GM18858 (cell line): ENCODE measurements around the gene GPR179.
"Not testable (repeated sequence)": the region's sequence is repeated elsewhere in the genome, so short reads cannot be mapped to it uniquely, and the experiment has no call there.

ENCODE experiments used
- ATAC-seq: cut with Tn5 transposase; IDR thresholded peaks from one replicate; pipeline ENCODE4 v1.9.1; 2021; ENCODE audit not compliant: unreplicated experiment

The GPR179 gene

DNA sequence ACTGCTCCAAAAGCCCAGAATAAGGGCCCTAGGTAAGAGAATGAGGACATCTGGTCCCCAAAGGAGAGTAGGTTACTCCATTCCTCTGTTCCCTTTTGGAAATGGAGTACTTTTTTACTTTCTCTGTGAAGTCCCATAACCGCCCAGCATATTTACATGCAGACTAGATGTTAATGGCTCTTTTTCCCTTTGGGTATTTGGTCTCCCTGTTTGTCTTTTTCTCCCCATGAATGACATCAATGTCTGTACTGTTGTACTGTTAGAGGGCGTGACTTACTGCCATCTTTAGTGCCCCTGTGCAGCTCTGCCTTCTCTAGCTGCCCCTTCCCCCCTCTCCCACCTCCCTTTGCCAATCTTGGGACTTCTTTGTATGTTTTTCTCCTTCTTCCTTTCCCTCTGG lies 19.0 kb downstream of the GPR179 start:
- ATAC-seq: no peak

DNA sequence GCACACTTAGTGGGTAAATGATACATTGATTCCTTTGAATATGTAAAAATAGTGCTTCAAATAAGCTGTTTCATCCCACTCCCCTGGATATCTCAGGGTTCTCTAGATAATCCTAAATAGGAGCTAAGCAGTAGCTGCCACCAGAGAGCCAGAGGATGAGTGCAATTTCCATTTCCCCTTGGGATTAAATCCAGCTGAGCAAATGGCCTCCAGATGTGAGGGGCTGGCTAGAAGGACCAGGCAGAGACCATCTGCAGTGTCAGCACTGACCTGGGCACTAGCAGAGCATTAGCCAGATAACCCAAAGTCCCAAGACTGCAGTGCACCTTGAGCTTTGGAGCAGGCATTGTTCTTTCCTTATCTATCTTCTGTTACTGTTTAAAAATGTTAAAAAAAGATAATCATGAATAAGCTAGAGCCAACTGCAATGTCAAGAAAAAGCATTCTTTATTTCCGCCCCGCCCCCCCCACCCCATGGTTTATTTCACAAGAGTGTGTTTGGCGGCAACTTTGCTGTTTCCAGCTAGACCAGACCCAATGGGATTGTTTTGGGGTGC lies 19.5 kb downstream of the GPR179 start:
- no peak for ATAC-seq

DNA sequence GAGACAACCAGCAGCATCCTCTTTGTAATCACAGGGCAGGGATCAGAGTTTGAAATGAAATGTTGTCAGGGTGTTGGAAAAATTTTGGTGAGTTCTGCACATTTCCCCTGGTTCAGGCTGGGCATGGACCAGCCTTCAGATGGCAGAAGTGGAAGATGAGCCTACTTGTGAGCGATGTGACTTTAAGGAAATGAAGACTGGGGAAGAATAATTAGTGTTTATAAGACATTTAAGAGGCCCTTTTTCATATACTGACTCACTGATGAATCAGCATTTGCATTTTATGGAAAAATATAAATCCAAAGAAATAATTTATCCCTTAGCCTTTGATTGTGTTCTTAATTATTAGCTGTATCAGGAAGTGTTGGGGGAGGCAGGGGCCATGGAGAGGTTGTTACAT lies 20.9 kb downstream of the GPR179 start:
- no peak for ATAC-seq

DNA sequence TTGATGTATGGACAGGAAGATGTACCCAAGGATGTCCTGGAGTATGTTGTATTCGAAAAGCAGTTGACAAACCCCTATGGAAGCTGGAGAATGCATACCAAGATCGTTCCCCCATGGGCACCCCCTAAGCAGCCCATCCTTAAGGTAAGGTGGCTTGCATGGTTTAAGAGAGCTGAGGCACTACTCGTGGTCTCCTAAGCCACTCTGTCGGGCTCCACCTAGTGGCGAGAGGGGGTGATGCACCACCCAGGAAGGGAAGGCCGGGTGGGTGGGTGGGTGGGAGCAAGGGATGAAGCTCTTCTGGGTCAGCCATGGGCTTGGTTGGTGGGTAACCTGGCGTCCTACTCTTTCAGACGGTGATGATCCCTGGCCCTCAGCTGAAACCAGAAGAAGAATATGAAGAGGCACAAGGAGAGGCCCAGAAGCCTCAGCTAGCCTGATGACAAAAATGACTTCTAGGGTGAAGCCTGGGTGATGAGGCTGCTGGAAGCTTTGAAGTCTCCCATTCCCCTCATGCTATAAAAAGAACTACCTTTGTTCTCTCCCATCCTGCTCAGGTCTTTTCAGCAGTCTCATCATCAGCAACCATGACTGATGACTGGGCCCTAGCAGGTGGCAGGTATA lies 21.5 kb downstream of the GPR179 start:
- no peak for ATAC-seq

DNA sequence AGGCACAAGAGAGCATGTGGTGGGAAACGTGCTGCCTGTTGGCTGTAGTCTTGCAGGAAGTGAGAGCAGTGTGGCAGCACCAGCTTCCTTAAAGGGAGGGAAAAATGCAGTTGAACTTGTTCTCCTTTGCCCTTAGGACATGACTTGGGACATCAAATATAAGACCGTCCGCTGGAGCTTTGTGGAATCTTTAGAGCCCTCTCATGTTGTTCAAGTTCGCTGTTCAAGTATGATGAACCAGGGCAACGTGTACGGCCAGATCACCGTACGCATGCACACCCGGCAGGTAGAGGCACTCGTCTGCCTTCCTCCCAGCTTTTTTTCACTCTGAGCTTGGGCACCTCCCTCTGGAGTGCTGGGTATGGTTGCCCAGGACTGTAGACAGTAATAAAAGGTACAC lies 23.3 kb downstream of the GPR179 start:
- ATAC-seq: no peak

DNA sequence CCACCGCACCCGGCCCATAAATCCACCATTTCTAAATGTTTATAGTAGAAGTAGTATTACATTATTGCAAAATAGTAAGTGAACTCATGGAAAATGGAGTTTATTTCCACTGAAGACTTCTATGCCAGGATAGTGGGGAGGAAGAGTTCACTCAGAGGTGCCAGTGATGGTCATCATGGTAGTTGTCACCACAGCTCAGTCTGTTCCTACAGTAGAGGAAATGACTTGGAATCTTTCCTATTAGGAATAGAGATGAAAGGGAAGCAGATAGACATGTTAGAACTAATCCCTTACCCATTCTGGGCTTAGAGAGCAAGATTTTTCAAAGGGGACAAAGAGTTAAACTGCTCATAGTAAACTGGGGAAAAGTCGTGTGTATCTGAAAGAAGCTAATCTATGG lies 26.7 kb downstream of the GPR179 start:
- no peak for ATAC-seq

DNA sequence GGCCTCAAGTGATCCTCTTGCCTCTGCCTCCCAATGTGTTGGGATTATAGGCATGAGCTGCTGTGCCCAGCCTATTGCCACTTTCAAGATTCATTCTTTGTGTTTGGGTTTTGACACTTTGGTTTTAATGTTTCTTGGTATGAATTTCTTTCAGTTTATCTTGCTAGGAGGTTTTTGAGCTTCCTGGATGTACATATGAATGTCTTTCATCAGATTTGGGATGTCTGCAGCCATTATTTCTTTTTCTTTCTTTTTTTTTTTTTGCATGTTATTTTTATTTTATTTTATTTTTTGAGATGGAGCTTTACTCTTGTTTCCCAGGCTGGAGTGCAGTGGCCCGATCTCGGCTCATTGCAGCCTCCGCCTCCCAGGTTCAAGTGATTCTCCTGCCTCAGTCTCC lies 28.3 kb downstream of the GPR179 start:
- ATAC-seq: no peak

DNA sequence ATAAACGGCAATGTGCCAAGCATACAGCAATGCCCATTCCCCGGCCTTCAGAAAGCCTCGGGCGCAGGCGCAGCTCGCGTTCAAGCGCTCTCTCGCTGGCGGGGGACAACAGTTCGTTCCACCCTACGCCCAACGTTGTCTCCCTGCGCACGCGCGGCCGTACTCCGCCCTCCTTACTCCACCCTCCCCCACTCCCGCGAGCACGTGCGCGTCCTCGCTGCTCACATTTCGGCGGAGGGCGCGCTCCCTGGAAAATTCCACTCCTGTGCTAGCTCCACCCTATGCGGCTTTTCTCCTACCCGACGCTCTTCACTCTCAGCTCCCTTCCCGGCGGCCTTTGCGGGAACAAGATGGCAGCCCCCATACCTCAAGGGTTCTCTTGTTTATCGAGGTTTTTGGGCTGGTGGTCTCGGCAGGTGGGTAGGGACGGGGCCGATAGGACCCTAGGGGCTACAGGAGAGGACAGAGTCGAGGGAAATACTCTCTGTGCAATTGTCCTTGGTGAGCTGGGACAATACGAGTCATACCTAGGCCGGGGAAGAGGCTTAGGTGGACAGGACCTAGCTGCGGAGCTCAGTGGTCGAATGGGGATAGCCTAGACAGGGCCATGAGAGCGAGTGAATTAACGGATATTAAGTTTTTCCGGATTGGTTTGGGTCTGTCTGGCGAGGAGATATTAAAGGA lies 46.8 kb downstream of the GPR179 start, which contains the start of gene MRPL45:
Gene MRPL45 (plus strand): TSS at position 335 of the 684 bp plus-strand sequence. CDS start 16 bp downstream, at position 351.
- ATAC-seq: peak; percentile 84

DNA sequence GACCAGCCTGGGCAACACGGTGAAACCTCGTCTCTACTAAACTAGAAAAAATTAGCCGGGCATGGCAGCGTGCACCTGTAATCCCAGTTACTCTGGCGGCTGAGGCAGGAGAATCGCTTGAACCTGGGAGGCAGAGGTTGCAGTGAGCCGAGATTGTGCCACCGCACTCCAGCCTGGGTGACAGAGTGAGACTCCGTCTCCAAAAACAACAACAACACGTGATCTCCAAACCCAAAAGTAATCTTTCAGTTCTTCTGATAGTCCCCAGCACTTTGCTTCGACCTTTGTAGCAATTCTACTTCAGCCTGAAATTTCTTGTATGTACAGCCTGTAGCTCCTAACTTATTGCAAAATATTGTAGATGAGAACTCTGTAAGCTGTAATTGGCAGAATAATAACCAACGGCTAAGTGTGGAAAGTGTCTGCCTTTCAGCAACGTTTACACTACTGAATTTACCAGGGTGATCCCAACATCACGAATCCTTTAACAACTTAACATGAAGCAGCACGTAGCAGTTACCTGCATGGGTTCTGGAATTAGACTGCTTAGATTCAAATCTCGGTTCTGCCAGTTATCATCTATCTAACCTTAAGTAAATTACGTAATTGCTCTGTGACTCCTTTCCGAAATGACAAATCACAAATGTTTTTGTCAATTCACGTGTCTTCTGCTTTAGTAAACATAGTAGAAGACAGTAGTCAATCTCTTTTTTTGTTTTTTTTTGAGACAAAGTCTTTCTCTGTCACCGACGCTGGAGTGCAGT lies 48.0 kb downstream of the GPR179 start:
- ATAC-seq: not testable (repeated sequence)

DNA sequence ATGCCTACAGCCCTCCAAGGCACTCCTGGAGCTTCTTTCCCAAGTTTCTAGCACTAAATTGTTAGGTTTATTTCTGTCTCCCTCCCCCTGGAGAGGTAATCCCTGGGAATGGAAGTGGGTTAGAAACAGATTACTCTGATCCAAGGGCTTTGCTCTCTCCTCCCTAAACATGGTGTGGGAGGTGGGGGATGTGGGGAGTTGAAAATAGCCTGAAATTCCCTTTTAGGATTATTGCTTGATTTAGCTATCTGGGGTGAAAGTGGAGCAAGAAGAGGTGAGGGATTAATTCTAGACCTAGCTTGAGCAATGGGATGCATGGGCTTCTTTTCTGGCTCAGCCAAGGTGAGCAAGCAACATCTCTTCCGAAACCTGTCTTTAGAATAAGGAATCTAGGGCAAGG lies 54.0 kb downstream of the GPR179 start:
- ATAC-seq: not testable (repeated sequence)

DNA sequence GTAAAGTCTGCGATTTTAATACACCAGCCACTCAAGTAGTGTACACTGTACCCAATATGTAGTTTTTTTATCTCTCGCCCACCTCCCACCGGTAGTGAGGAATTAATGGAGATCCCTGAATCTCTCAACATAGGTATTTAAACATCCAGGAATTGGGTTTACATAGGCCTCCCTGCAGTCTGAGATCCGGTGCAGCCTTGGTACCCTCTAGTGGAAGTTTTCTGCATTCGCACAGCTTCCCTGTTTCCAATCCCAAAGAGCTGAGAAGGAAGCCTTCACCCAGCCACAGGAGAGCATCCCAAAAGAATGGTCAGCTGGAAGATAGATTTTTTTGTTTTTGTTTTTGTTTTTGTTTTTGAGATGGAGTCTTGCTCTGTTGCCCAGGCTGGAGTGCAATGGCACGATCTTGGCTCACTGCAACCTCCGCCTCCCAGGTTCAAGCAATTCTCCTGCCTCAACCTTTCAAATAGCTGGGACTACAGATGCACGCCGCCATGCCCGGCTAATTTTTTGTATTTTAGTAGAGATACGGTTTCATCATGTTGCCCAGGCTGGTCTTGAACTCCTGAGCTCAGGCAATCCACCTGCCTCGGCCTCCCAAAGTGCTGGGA lies 55.4 kb downstream of the GPR179 start:
- ATAC-seq: not testable (repeated sequence)

DNA sequence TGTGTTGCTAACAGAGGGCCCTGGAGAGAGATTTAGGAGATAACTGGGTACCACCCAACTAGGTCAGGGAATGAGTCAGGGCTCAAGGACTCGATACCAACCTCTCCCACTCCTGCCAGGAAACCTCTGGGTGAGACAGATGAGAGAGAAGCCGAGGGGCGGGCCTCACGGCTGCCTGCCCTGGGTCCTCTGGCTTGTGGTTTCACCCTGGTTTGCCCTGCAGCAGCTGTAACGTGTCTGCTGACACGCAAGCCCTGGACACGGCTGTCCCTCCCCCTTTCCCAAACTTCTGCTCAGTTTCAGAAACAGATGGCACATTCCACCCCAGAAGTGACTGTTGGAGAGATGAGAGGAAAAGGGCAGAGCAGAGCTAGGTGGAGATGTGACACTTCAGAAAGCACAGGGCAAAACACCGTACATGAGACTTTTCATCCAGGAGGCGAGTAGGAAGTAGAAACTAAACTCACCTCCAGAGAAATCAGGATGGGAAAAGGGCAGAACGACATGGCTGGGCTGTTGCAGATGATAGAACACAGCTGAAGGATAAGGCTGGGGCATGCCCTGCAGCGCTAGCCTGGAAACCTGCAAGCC lies 57.2 kb downstream of the GPR179 start:
- not testable (repeated sequence) for ATAC-seq

DNA sequence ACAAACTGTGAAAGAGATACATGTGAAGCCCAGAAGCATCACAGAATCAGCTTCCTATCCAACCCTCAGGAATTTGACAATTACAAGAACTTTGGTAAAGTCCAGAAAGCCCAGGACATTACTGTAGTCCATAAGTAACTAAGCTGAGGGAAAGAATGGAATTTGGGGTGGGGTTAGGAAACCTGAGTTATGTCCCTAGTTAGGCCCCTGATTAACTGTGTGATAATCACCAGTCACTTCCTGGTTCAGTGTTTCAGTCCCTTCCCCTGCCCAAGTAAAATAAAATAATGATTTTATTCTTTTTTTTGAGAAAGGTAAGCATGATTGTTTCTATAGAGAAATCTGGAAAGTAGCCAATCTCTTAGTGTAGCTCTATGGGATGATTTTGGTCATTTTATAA lies 57.8 kb downstream of the GPR179 start:
- ATAC-seq: not testable (repeated sequence)
